ENCODE results near the gene B9D1. TPM values are rescaled to one million over a fixed set of nuclear protein-coding genes. Genes with fewer than 3 reads are reported as not detected.

B9D1 gene
- total and polyA plus RNA-seq, 2 of the 13 experiments (the other 11 are each of a cell fraction or from before 2014, with no cell fraction given), result 27.7 to 31.1 TPM

DNA sequence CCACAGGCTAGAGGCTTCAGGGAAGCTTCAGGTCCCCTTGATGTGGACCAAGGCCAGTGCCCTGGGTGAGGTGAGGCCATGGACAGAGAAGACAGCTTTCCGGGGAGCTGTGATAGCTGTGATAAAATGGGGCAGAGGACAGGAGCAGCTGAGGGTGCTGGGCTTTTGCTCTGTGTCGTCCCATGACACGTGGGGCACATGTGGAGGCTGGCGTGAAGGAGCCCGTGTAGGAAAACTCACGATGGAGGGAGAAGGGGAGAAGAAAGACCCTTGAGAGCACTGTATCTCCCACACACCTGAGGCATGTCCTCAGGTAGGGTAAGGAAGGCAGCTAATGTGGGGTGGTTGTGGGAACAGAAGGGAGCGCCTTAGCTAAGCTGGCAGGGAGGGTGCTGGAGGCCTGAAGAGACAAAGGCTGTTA is 21.3 kb downstream of the B9D1 start:
- 88% methylated on average over 7 of the region's 7 CpGs for WGBS (ENCODE audit: low lambda C conversion rate)
- Histone ChIP-seq H3K4me3 (replicated peaks in 1 of 3; ENCODE audit: insufficient read depth in 1 of 3, low read depth in 2 of 3, low read length in 3 of 3) (no peak overlapping the region), H3K79me2 (ENCODE audit: insufficient read depth, low read length) (no peaks in the 10 kb centered on the region), H2AFZ (ENCODE audit: low read length) (no peak overlapping the region), H3K36me3 (replicated peaks in 1 of 2; ENCODE audit: control insufficient read depth in 1 of 2, insufficient read depth in 2 of 2, low read length in 2 of 2) (no peaks in the 10 kb centered on the region), H3K27ac (ENCODE audit: extremely low read length, insufficient read depth, low read length) (no peak overlapping the region), H3K4me2 (ENCODE audit: low read depth, low read length) (no peak overlapping the region), H4K20me1 (ENCODE audit: insufficient read depth, low read length) (no peaks in the 10 kb centered on the region), H3K9me3 (ENCODE audit: low read length) (no peaks in the 10 kb centered on the region), H3K9ac (ENCODE audit: insufficient read depth, low read depth, low read length) (no peak overlapping the region), H3K27me3 (ENCODE audit: control insufficient read depth in 1 of 2, insufficient read depth in 2 of 2, low read length in 2 of 2) (no peaks in the 10 kb centered on the region), H3K4me1 (ENCODE audit: insufficient read depth, low read length) (peaks cover 57% of the 10 kb centered on the region)
- in situ Hi-C loops (cut with HindIII; ENCODE audit: extremely low pct_ligation_motif_present, low pct_unique_long_range_greater_than_20kb), result no loop called here
- intact Hi-C loops (cut with micrococcal nuclease; ENCODE audit: unreplicated experiment), result no loop called here
- TF ChIP-seq, protein P1, sequence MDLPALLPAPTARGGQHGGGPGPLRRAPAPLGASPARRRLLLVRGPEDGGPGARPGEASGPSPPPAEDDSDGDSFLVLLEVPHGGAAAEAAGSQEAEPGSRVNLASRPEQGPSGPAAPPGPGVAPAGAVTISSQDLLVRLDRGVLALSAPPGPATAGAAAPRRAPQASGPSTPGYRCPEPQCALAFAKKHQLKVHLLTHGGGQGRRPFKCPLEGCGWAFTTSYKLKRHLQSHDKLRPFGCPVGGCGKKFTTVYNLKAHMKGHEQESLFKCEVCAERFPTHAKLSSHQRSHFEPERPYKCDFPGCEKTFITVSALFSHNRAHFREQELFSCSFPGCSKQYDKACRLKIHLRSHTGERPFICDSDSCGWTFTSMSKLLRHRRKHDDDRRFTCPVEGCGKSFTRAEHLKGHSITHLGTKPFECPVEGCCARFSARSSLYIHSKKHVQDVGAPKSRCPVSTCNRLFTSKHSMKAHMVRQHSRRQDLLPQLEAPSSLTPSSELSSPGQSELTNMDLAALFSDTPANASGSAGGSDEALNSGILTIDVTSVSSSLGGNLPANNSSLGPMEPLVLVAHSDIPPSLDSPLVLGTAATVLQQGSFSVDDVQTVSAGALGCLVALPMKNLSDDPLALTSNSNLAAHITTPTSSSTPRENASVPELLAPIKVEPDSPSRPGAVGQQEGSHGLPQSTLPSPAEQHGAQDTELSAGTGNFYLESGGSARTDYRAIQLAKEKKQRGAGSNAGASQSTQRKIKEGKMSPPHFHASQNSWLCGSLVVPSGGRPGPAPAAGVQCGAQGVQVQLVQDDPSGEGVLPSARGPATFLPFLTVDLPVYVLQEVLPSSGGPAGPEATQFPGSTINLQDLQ (CRISPR knock-in tag; IDR thresholded peaks at IDR 0.05), result no peak
- TF ChIP-seq POLR2A (IDR thresholded peaks at IDR 0.05; ENCODE audit: insufficient read depth in 1 of 2, low read depth in 2 of 2, low read length in 2 of 2), result 0 out of 4 replicates have a peak, but pooled peaks of 1 of the 2 experiments have one; percentile 20
- POLR2A ChIA-PET, result no interaction called here
- CTCF ChIA-PET (ENCODE audit: low intra/inter-chr PET ratio, low total read pairs), result no interaction called here
- DNase-seq (ENCODE audit: low spot score), result no peak
- FAIRE-seq, result no peak
- ATAC-seq, result no peak
- BruUV-seq (replicated peaks), result no TSS peak

GRCh38 chr17:19339341-19339815 is 23.1 kb downstream of the B9D1 start:
- POLR2A ChIA-PET, result interaction anchor here (1.9 to 2.9 kb wide), 4 partner anchors 7 to 29 kb away, joined by 8 to 42 read pairs (median 19); partner anchors contain the start of gene B9D1
- H3K9ac ChIP-seq (ENCODE audit: insufficient read depth, low read depth, low read length), result no peak overlapping the region
- H3K9me3 ChIP-seq (ENCODE audit: low read length), result no peaks in the 10 kb centered on the region
- H3K27ac ChIP-seq (ENCODE audit: extremely low read length, insufficient read depth, low read length), result peak overlapping the region; percentile 94
- in situ Hi-C loops (cut with HindIII; ENCODE audit: extremely low pct_ligation_motif_present, low pct_unique_long_range_greater_than_20kb) (no loop called here), intact Hi-C loops (cut with micrococcal nuclease; ENCODE audit: unreplicated experiment) (no loop called here)
- no peak for FAIRE-seq
- H3K27me3 ChIP-seq (ENCODE audit: control insufficient read depth in 1 of 2, insufficient read depth in 2 of 2, low read length in 2 of 2), result no peaks in the 10 kb centered on the region
- no TSS peak for BruUV-seq (replicated peaks)
- ATAC-seq, result no peak
- no peak overlapping the region for H3K4me2 ChIP-seq (ENCODE audit: low read depth, low read length)
- TF ChIP-seq SP5 (CRISPR knock-in tag; IDR thresholded peaks at IDR 0.05; ENCODE audit: borderline replicate concordance, low read depth) (no peak), IKZF4 (CRISPR knock-in tag; IDR thresholded peaks at IDR 0.05; ENCODE audit: borderline replicate concordance, low read depth, not compliant biosample characterization) (no peak), ZNF780A (CRISPR knock-in tag; IDR thresholded peaks at IDR 0.05) (no peak), TERF1 (CRISPR knock-in tag; IDR thresholded peaks at IDR 0.05) (no peak), KDM5A (IDR thresholded peaks at IDR 0.05; ENCODE audit: borderline replicate concordance, low read length) (no peak), ZNF17 (CRISPR knock-in tag; IDR thresholded peaks at IDR 0.05) (no peak), ZNF34 (CRISPR knock-in tag; IDR thresholded peaks at IDR 0.05; ENCODE audit: borderline replicate concordance) (no peak), FOXA1 (IDR thresholded peaks at IDR 0.05) (no peak), FOXA1 (CRISPR knock-in tag; IDR thresholded peaks at IDR 0.05) (no peak), ZBTB33 (CRISPR knock-in tag; IDR thresholded peaks at IDR 0.05) (no peak)
- no peak overlapping the region for H2AFZ ChIP-seq (ENCODE audit: low read length)
- no peak overlapping the region for H3K4me3 ChIP-seq (replicated peaks in 1 of 3; ENCODE audit: insufficient read depth in 1 of 3, low read depth in 2 of 3, low read length in 3 of 3)
- CTCF ChIA-PET (ENCODE audit: low intra/inter-chr PET ratio, low total read pairs), result no interaction called here
- no peak for DNase-seq (ENCODE audit: low spot score)
- WGBS (ENCODE audit: low lambda C conversion rate), result 95% methylated on average over 2 of the region's 2 CpGs
- no peaks in the 10 kb centered on the region for H3K36me3 ChIP-seq (replicated peaks in 1 of 2; ENCODE audit: control insufficient read depth in 1 of 2, insufficient read depth in 2 of 2, low read length in 2 of 2)
- no peaks in the 10 kb centered on the region for H3K79me2 ChIP-seq (ENCODE audit: insufficient read depth, low read length)
- peaks cover 41% of the 10 kb centered on the region for H3K4me1 ChIP-seq (ENCODE audit: insufficient read depth, low read length)
- no peaks in the 10 kb centered on the region for H4K20me1 ChIP-seq (ENCODE audit: insufficient read depth, low read length)
